GM06990 (cell line): ENCODE measurements around the gene USP13.

Experiments
- DNase-seq: peaks from one replicate; pipeline ENCODE4 v3.0.0-alpha.2; 2011; ENCODE audit not compliant: insufficient read length; ENCODE audit errors: extremely low read depth
- H3K27me3 ChIP-seq: replicated peaks from 2 replicates; pipeline ENCODE4 v1.6.0; 2011; ENCODE audit warnings: low read length; ENCODE audit not compliant: control insufficient read depth, insufficient read depth
- H3K36me3 ChIP-seq: 2 replicates; pipeline ENCODE4 v1.5.1; 2011; ENCODE audit warnings: low read length; ENCODE audit not compliant: control insufficient read depth, insufficient read depth
- H3K4me3 ChIP-seq: replicated peaks from 2 replicates; pipeline ENCODE4 v1.5.1; 2011; ENCODE audit warnings: low read depth, mild to moderate bottlenecking, control low read depth, low read length
- CTCF ChIP-seq: IDR thresholded peaks from 2 replicates; pipeline ENCODE4 v1.5.1; 2011; ENCODE audit warnings: low read length, control low read depth, mild to moderate bottlenecking, inconsistent platforms; ENCODE audit not compliant: insufficient read depth, poor library complexity, severe bottlenecking

The USP13 gene

DNA sequence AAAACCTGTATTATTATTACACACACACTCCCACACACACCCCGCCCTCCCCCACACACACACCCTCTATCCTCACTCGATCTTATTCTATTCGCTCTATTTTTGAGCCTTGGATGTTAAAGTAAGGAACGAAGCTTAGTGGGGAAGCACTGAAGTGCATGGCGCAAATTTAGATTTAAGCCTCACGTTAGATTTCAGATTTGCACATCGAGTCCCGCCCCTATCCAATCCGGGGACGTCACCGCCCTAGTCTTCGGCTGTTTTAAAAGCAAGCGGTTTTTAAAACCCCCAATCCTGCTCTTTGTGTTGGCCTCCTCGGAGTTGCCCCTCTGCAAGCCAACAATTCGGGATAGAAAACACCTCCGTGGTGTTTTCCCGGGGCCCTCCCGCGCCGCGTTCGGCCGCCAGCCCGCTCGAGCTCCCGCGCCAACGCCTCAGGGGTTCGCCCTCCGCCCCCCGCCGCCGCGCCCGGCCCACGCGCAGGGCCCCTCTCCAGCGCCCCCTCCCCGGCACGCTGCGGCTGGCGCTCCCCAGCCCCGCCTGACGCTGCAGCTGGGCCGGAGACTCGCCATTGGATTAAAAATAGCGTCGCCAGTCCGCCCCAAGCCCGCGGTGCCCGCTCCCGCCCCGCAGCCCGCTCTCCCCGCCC lies at the start of gene USP13:
Gene USP13 (plus strand): TSS at position 594 of the 649 bp plus-strand sequence. CDS start 186 bp downstream, outside the sequence.
- peak; percentile 81 for DNase-seq
- H3K36me3 ChIP-seq = no peaks in the 10 kb centered on the region

DNA sequence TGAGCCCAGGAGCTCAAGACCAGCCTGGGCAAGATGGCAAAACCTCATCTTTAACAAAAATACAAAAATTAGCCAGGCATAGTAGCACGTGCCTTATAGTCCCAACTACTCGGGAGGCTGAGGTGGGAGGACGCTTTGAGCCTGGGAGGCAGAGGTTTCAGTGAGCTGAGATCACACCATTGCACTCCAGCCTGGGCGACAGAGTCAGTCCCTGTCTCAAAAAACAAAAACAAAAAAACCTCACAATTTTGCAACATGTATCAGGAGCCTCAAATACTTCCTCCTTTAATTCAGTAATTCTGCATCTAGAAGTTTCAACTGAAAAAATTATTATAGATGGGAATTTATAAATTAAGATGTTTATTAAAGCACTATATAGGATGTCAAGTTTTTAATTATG lies 49.5 kb upstream of the USP13 start:
- peak overlapping the region; percentile 82 for H3K4me3 ChIP-seq
- H3K36me3 ChIP-seq = peaks cover 2% of the 10 kb centered on the region; the same call in 1 of the 2 replicates
- DNase-seq = no peak
- TF ChIP-seq CTCF = no peak
- no peaks in the 10 kb centered on the region for H3K27me3 ChIP-seq

More for the DNA sequence above, at the start of gene USP13:
- TF ChIP-seq CTCF = no peak
- Histone ChIP-seq H3K4me3 (peak within 1 kb of the TSS; percentile 83), H3K27me3 (no peaks in the 10 kb centered on the region)

DNA sequence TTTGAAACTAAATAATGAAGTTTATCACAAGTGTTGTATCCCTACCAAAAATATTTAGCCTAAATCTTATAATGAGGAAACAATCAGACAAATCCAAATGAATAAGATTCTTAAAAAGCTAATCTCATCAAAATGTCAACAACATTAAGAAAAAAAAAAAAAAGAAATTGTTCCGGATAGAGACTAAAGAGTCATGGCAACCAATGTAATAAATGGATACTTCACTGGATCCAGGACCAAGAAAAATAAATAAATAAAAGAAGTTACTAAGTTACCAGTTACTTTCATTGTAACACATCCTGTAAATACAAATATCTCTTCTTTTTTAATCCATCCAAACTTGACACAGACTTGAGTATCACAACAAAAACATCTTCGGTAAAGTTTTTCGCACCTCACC lies 49.0 kb upstream of the USP13 start:
- Histone ChIP-seq H3K36me3 (peaks cover 2% of the 10 kb centered on the region; the same call in 1 of the 2 replicates), H3K27me3 (no peaks in the 10 kb centered on the region), H3K4me3 (peak overlapping the region; percentile 82)
- no peak for DNase-seq
- TF ChIP-seq CTCF = no peak

- no peak for TF ChIP-seq CTCF
Measured at GRCh38 chr3:179604321-179605078, 48.3 kb upstream of the USP13 start, which contains the start of the genes MRPL47 and NDUFB5. TSS of gene MRPL47 (minus strand) at chr3:179604638. CDS start at chr3:179604624, 14 bp downstream. TSS of gene NDUFB5 (plus strand) at chr3:179604794. CDS start at chr3:179604816, 22 bp downstream.

DNA sequence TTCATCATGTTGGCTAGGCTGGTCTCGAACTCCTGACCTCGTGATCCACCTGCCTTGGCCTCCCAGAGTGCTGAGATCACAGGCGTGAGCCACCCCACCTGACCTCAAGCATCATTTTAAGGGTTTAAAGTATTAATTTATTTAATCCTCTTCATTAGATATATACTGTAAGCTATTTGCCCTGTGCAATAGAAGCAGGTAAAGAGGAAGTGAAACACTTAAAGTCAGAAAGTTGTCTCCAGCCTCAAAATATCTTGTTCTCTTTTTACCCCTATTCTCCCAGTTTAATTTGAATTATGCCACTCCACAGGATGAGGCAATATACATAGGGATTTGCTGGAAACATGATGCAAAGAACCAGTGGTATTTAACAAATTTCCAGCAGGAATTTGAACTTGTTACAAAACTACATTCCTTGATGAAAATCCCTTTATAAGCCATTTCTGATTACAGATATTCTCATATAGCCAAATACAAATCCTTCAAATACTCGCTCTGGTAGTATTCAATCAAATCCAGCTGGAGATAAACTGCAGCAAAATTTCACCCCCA lies 46.2 kb upstream of the USP13 start:
- Histone ChIP-seq H3K36me3 (no peaks in the 10 kb centered on the region), H3K27me3 (no peaks in the 10 kb centered on the region), H3K4me3 (no peak overlapping the region)
- no peak for TF ChIP-seq CTCF
- peak; percentile 59 for DNase-seq

More at GRCh38 chr3:179604321-179605078, 48.3 kb upstream of the USP13 start, which contains the start of the genes MRPL47 and NDUFB5:
- peak; percentile 83 for DNase-seq
- H3K36me3 ChIP-seq = peaks cover 2% of the 10 kb centered on the region; the same call in 1 of the 2 replicates
- H3K4me3 ChIP-seq = peak within 1 kb of the TSS; percentile 82
- no peaks in the 10 kb centered on the region for H3K27me3 ChIP-seq
